IMR-90 (cell line): ENCODE measurements around the gene ABLIM3. TPM values are rescaled to one million over a fixed set of nuclear protein-coding genes. Genes with fewer than 3 reads are reported as not detected.
A peak's percentile ranks its signal among the peaks of the same experiment; 100 is the strongest.

Experiments
- ATAC-seq: fragments of 200-7000 bp; cut with Tn5 transposase; 2 replicates; pipeline ENCODE4 v1.9.1; 2020; ENCODE audit warnings: low read depth, mild to moderate bottlenecking, moderate library complexity
- BruUV-seq: library from RNA; stranded (reverse); fragments of 400-500 nt; replicated peaks from 2 replicates; lab custom pipeline; 2021; lab: Mats Ljungman, UMichigan
- CTCF ChIA-PET: fragments of 300-600 bp; formaldehyde crosslinking; extraction: SDS; loops from one replicate; lab custom pipeline; 2021; ENCODE audit warnings: antibody characterized with exemption; lab: Yijun Ruan, JAX
- POLR2A ChIA-PET: fragments of 300-600 bp; sonication (Branson Sonifier 250); formaldehyde crosslinking; loops from one replicate; lab custom pipeline; 2022; ENCODE audit warnings: antibody characterized with exemption; ENCODE audit not compliant: unreplicated experiment; lab: Charles Lee
- DNase-seq: peaks from one replicate; pipeline ENCODE4 v3.0.0; 2013
- H2AFZ ChIP-seq: replicated peaks from 2 replicates; pipeline ENCODE3; 2013; ENCODE audit warnings: low read length, mild to moderate bottlenecking; ENCODE audit not compliant: poor library complexity
- H2AK5ac ChIP-seq: 2 replicates; pipeline ENCODE4 v1.6.1; 2013; ENCODE audit warnings: low read depth, low read length, inconsistent platforms
- H2AK9ac ChIP-seq: replicated peaks from 2 replicates; pipeline ENCODE3; 2013; ENCODE audit warnings: mild to moderate bottlenecking, low read depth, low read length, moderate library complexity; ENCODE audit not compliant: poor library complexity
- H2BK120ac ChIP-seq: 2 replicates; pipeline ENCODE4 v1.6.1; 2013; ENCODE audit warnings: low read depth, low read length, inconsistent platforms
- H2BK15ac ChIP-seq: 3 replicates; pipeline ENCODE4 v1.6.1; 2013; ENCODE audit warnings: low read depth, low read length, inconsistent platforms
- H2BK20ac ChIP-seq: 2 replicates; pipeline ENCODE4 v1.6.1; 2013; ENCODE audit warnings: low read depth, mild to moderate bottlenecking, inconsistent platforms, low read length, moderate library complexity
- H2BK5ac ChIP-seq: 2 replicates; pipeline ENCODE4 v1.6.1; 2013; ENCODE audit warnings: mild to moderate bottlenecking, low read depth, low read length, inconsistent platforms; ENCODE audit not compliant: poor library complexity, severe bottlenecking
- H3K14ac ChIP-seq: replicated peaks from 2 replicates; pipeline ENCODE4 v1.6.1; 2013; ENCODE audit warnings: low read depth, low read length, inconsistent platforms
- H3K18ac ChIP-seq: 2 replicates; pipeline ENCODE4 v1.6.1; 2013; ENCODE audit warnings: low read depth, low read length, control low read depth
- H3K23ac ChIP-seq: 2 replicates; pipeline ENCODE4 v1.6.1; 2013; ENCODE audit warnings: low read depth, low read length, inconsistent platforms
- H3K27ac ChIP-seq: 2 replicates; pipeline ENCODE4 v1.5.1; 2013; ENCODE audit warnings: mild to moderate bottlenecking, control low read depth, low read length; ENCODE audit not compliant: insufficient read depth
- H3K27me3 ChIP-seq: 2 replicates; pipeline ENCODE4 v1.6.1; 2013; ENCODE audit warnings: low read length; ENCODE audit not compliant: control insufficient read depth, insufficient read depth
- H3K36me3 ChIP-seq: 2 replicates; pipeline ENCODE4 v1.6.1; 2013; ENCODE audit warnings: low read length, mixed read lengths; ENCODE audit not compliant: control insufficient read depth, insufficient read depth
- H3K4ac ChIP-seq: 2 replicates; pipeline ENCODE4 v1.6.1; 2013; ENCODE audit warnings: low read depth, low read length, inconsistent platforms
- H3K4me1 ChIP-seq: 2 replicates; pipeline ENCODE4 v1.6.1; 2013; ENCODE audit warnings: low read length, mixed read lengths; ENCODE audit not compliant: control insufficient read depth, insufficient read depth
- H3K4me2 ChIP-seq: 2 replicates; pipeline ENCODE4 v1.6.1; 2013; ENCODE audit warnings: low read depth, mild to moderate bottlenecking, control low read depth, low read length, moderate library complexity
- H3K4me3 ChIP-seq: 2 replicates; pipeline ENCODE4 v1.5.1; 2013; ENCODE audit warnings: low read depth, mild to moderate bottlenecking, control low read depth, low read length, moderate library complexity; ENCODE audit not compliant: insufficient read depth
- H3K56ac ChIP-seq: 2 replicates; pipeline ENCODE4 v1.6.1; 2013; ENCODE audit warnings: low read length, inconsistent platforms; ENCODE audit not compliant: insufficient read depth; ENCODE audit errors: extremely low read depth
- H3K79me1 ChIP-seq, 2 experiments: 2 replicates each; pipeline ENCODE4 v1.6.1; 2013; ENCODE audit warnings: low read length in 2 of 2, inconsistent platforms in 1 of 2, low read depth in 1 of 2
- H3K9ac ChIP-seq: 2 replicates; pipeline ENCODE4 v1.6.1; 2013; ENCODE audit warnings: low read depth, low read length, control low read depth
- H3K9me1 ChIP-seq: 2 replicates; pipeline ENCODE4 v1.6.1; 2013; ENCODE audit warnings: low read length, inconsistent platforms; ENCODE audit not compliant: insufficient read depth
- H3K9me3 ChIP-seq: 2 replicates; pipeline ENCODE4 v1.6.1; 2013; ENCODE audit warnings: low read length; ENCODE audit not compliant: control insufficient read depth, insufficient read depth
- H4K20me1 ChIP-seq: 2 replicates; pipeline ENCODE4 v1.6.1; 2013; ENCODE audit warnings: low read length, inconsistent platforms; ENCODE audit not compliant: insufficient read depth
- H4K5ac ChIP-seq: 2 replicates; pipeline ENCODE4 v1.6.1; 2013; ENCODE audit warnings: mild to moderate bottlenecking, low read depth, low read length, control low read depth
- H4K8ac ChIP-seq, 2 experiments: 2 replicates each; pipeline ENCODE4 v1.6.1; 2013; ENCODE audit warnings: low read depth in 2 of 2, low read length in 2 of 2, control low read depth in 1 of 2, inconsistent platforms in 1 of 2
- H4K91ac ChIP-seq: 2 replicates; pipeline ENCODE4 v1.6.1; 2013; ENCODE audit warnings: low read depth, low read length, inconsistent platforms; ENCODE audit not compliant: insufficient read depth
- MAZ ChIP-seq: IDR thresholded peaks from 2 replicates; pipeline ENCODE4 v1.6.1; 2012; ENCODE audit warnings: low read depth, mild to moderate bottlenecking, low read length, improper control_type of control experiment, moderate library complexity, borderline replicate concordance
- WGBS, 2 experiments: methylation state at CpG; one replicate each; pipeline versions ENCODE4 v1.1.5 to v1.1.7; 2013; ENCODE audit warnings: missing lambda C conversion rate in 2 of 2; ENCODE audit not compliant: insufficient read length in 1 of 2; ENCODE audit errors: extremely low coverage in 2 of 2; 5-methylcytosine and 5-hydroxymethylcytosine counted together
- dilution Hi-C: fragments of 300-500 bp; cut with HindIII; formaldehyde crosslinking; loops from one replicate; pipeline ENCODE4 v1.14.3; 2018; ENCODE audit warnings: low sequenced_read_pairs; ENCODE audit not compliant: unreplicated experiment
- in situ Hi-C: fragments of 300-500 bp; cut with MboI; formaldehyde crosslinking; loops from 3 replicates; pipeline ENCODE4 v1.14.3; 2019; ENCODE audit warnings: low sequenced_read_pairs, inconsistent platforms, mixed read lengths
- intact Hi-C: fragments of 100-400 bp; cut with micrococcal nuclease; formaldehyde crosslinking; loops from 2 replicates; pipeline ENCODE4 v1.10.0; 2022
- polyA plus RNA-seq, 3 experiments: library from polyadenylated mRNA; depleted of rRNA; stranded (reverse); fragments of >200 nt; gene quantifications; 2 replicates each; pipeline ENCODE4 v1.2.3, GENCODE V29; 2012; ENCODE audit warnings: low replicate concordance in 1 of 3
- total RNA-seq: library from RNA; depleted of rRNA; stranded (reverse); fragments of >200 nt; gene quantifications from 2 replicates; pipeline ENCODE4 v1.2.3, GENCODE V29; 2012
- TF ChIP-seq, protein P1 (sequence below): fragments of 150-350 bp; IDR thresholded peaks from 2 replicates; pipeline ENCODE4 v1.6.1; 2016; ENCODE audit warnings: low read depth, mild to moderate bottlenecking, low read length, moderate library complexity, borderline replicate concordance

The ABLIM3 gene
- total and polyA plus RNA-seq, 2 of the 4 experiments (the other 2 are of a cell fraction) = 33.3 to 69.9 TPM

GRCh38 chr5:149257889-149258705 lies 116.8 kb downstream of the ABLIM3 start:
- peak; percentile 87 for DNase-seq
- no peaks in the 10 kb centered on the region for H3K9me3 ChIP-seq
- H3K14ac ChIP-seq = peak overlapping the region; percentile 43; the same call in 1 of the 2 replicates
- 0 out of 2 replicates have a peak, but pooled peaks have one; percentile 19 for TF ChIP-seq MAZ
- TF ChIP-seq, protein P1, sequence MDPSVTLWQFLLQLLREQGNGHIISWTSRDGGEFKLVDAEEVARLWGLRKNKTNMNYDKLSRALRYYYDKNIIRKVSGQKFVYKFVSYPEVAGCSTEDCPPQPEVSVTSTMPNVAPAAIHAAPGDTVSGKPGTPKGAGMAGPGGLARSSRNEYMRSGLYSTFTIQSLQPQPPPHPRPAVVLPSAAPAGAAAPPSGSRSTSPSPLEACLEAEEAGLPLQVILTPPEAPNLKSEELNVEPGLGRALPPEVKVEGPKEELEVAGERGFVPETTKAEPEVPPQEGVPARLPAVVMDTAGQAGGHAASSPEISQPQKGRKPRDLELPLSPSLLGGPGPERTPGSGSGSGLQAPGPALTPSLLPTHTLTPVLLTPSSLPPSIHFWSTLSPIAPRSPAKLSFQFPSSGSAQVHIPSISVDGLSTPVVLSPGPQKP = no peak
- H3K4me2 ChIP-seq = peak overlapping the region; percentile 32; the same call in 1 of the 2 replicates
- peak overlapping the region; percentile 59 for H3K4ac ChIP-seq
- no CpG with 5 or more reads among the region's 10 CpGs for WGBS, 2 experiments
- H4K8ac ChIP-seq = peak overlapping the region in 1 of 2 experiments; percentile 41; a peak in 2 of 4 replicates
- peaks cover 26% of the 10 kb centered on the region for H3K9me1 ChIP-seq
- H3K18ac ChIP-seq = peak overlapping the region; percentile 16; the same call in 1 of the 2 replicates
- H3K79me1 ChIP-seq = peaks cover 0 to 16% of the 10 kb centered on the region in 2 experiments; a peak in 2 of 4 replicates
- in situ Hi-C loops (no loop called here), dilution Hi-C loops (no loop called here), intact Hi-C loops (no loop called here)
- H3K4me3 ChIP-seq = no peak overlapping the region
- no peak overlapping the region for H2AFZ ChIP-seq
- no peak overlapping the region for H4K5ac ChIP-seq
- H3K9ac ChIP-seq = no peak overlapping the region
- peak overlapping the region; percentile 26; the same call in 1 of the 2 replicates for H3K56ac ChIP-seq
- no TSS peak for BruUV-seq
- H2BK20ac ChIP-seq = peak overlapping the region; percentile 42
- peak overlapping the region; percentile 66; the same call in 1 of the 2 replicates for H2AK5ac ChIP-seq
- H3K4me1 ChIP-seq = peaks cover 13% of the 10 kb centered on the region
- H4K20me1 ChIP-seq = peaks cover 5% of the 10 kb centered on the region; the same call in 1 of the 2 replicates
- peak overlapping the region; percentile 65; the same call in 1 of the 2 replicates for H4K91ac ChIP-seq
- peak overlapping the region; percentile 73 for H2BK5ac ChIP-seq
- ChIA-PET CTCF (interaction anchor here (0.7 kb wide), 1 partner anchor 498 kb away, joined by 5 read pairs; no protein-coding TSS in a partner anchor), POLR2A (no interaction called here)
- peak overlapping the region; percentile 51; the same call in 1 of the 2 replicates for H3K27ac ChIP-seq
- H3K27me3 ChIP-seq = no peaks in the 10 kb centered on the region
- H3K23ac ChIP-seq = no peak overlapping the region; the same call in 1 of the 2 replicates
- H2AK9ac ChIP-seq = no peak overlapping the region
- H2BK120ac ChIP-seq = peak overlapping the region; percentile 52
- H2BK15ac ChIP-seq = peak overlapping the region; percentile 28; the same call in 1 of the 3 replicates
- H3K36me3 ChIP-seq = peaks cover 5% of the 10 kb centered on the region; the same call in 1 of the 2 replicates
- peak; percentile 66 for ATAC-seq
